ENCODE measurements around the gene TRAPPC10.

DNA sequence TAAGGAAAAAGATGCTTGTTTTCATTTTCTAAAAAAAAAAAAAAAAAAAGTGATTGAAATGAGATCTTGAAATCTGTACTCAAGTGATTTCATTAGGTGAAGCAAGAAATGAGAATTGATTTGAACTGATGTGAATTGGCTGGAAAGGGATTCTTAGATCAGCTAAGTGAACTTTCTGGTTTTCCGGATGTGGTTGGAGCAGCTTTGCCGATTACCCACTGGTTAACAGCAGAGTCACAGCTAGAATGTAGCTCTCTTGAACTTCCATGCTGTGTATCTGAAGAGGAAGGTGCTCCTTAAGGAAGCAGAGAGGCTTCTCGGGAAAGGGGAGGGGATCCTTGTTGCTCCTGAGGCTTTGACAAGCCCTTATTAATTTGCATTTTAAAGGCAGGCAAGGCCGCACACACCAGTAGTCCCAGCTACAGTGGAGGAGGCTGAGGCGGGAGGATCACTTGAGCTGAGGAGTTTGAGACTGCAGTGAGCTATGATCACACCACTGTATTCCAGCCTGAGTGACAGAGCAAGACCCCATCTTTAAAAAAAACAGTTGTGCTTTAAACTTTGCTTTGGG is 66.4 kb downstream of the TRAPPC10 start:
- TF ChIP-seq, protein P1, sequence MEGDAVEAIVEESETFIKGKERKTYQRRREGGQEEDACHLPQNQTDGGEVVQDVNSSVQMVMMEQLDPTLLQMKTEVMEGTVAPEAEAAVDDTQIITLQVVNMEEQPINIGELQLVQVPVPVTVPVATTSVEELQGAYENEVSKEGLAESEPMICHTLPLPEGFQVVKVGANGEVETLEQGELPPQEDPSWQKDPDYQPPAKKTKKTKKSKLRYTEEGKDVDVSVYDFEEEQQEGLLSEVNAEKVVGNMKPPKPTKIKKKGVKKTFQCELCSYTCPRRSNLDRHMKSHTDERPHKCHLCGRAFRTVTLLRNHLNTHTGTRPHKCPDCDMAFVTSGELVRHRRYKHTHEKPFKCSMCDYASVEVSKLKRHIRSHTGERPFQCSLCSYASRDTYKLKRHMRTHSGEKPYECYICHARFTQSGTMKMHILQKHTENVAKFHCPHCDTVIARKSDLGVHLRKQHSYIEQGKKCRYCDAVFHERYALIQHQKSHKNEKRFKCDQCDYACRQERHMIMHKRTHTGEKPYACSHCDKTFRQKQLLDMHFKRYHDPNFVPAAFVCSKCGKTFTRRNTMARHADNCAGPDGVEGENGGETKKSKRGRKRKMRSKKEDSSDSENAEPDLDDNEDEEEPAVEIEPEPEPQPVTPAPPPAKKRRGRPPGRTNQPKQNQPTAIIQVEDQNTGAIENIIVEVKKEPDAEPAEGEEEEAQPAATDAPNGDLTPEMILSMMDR (IDR thresholded peaks at IDR 0.05; ENCODE audit: insufficient read depth, low read length), result no peak
- no peak for TF ChIP-seq GABPA (IDR thresholded peaks at IDR 0.05; ENCODE audit: low read depth)
- no peak for TF ChIP-seq POLR2AphosphoS5 (IDR thresholded peaks at IDR 0.05; ENCODE audit: low read depth)
